Measurements from ENCODE around the gene GBGT1.

The GBGT1 gene

DNA sequence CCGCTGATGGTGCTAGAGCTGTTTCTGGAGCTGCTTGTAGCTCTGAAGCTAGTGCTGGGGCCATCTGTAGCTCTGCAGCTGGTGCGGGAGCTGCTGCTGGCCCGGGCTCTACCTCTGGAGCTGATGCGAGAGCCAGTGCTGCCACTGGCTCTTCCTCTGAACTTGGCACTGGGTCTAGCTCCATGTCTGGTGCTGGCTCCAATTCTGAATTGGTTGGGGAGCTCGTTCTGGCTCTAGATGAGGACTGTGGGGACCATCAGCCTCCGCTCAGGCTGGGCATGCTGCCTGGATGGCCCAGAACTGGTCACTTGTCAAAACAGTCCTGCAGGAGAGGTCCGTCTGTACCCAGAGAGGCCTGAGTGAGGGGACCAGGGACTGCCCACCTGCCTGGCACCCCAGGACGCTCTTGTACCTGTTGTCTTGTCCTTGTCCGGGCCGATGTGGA is 23.9 kb upstream of the GBGT1 start:
- H3F3A ChIP-seq (ENCODE audit: insufficient read depth): no peaks in the 10 kb centered on the region
- H3K79me2 ChIP-seq (ENCODE audit: insufficient read depth, low read length): no peaks in the 10 kb centered on the region
- H3K9ac ChIP-seq (ENCODE audit: low read length): no peak overlapping the region
- H3K4me3 ChIP-seq (ENCODE audit: insufficient read depth, low read length, poor library complexity, severe bottlenecking): no peak overlapping the region
- no peaks in the 10 kb centered on the region for H3K9me3 ChIP-seq (ENCODE audit: insufficient read depth, low read length)
- H3K27ac ChIP-seq (ENCODE audit: low read depth, low read length): no peak overlapping the region
- H3K27me3 ChIP-seq (ENCODE audit: low read length): no peaks in the 10 kb centered on the region
- H3K4me2 ChIP-seq (ENCODE audit: low read depth, low read length, poor library complexity, severe bottlenecking): no peak overlapping the region
- no peaks in the 10 kb centered on the region for H3K9me2 ChIP-seq (replicated peaks; ENCODE audit: insufficient read depth, low read length)
- H2AFZ ChIP-seq (ENCODE audit: low read depth, low read length, severe bottlenecking): no peak overlapping the region
- no peaks in the 10 kb centered on the region for H4K20me1 ChIP-seq (ENCODE audit: low read depth, low read length)
- H3K36me3 ChIP-seq (ENCODE audit: low read length): no peaks in the 10 kb centered on the region
- TF ChIP-seq, protein P1, sequence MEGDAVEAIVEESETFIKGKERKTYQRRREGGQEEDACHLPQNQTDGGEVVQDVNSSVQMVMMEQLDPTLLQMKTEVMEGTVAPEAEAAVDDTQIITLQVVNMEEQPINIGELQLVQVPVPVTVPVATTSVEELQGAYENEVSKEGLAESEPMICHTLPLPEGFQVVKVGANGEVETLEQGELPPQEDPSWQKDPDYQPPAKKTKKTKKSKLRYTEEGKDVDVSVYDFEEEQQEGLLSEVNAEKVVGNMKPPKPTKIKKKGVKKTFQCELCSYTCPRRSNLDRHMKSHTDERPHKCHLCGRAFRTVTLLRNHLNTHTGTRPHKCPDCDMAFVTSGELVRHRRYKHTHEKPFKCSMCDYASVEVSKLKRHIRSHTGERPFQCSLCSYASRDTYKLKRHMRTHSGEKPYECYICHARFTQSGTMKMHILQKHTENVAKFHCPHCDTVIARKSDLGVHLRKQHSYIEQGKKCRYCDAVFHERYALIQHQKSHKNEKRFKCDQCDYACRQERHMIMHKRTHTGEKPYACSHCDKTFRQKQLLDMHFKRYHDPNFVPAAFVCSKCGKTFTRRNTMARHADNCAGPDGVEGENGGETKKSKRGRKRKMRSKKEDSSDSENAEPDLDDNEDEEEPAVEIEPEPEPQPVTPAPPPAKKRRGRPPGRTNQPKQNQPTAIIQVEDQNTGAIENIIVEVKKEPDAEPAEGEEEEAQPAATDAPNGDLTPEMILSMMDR (IDR thresholded peaks at IDR 0.05; ENCODE audit: insufficient read depth, low read length, poor library complexity, severe bottlenecking): no peak
- TF ChIP-seq EZH2phosphoT487 (conservative IDR thresholded peaks at IDR 0.05; ENCODE audit: low read length): no peak

- no peak overlapping the region for H3K4me2 ChIP-seq (ENCODE audit: low read depth, low read length, poor library complexity, severe bottlenecking)
- H4K20me1 ChIP-seq (ENCODE audit: low read depth, low read length): no peaks in the 10 kb centered on the region
- no peak overlapping the region for H3K27ac ChIP-seq (ENCODE audit: low read depth, low read length)
- no peak overlapping the region for H3K4me3 ChIP-seq (ENCODE audit: insufficient read depth, low read length, poor library complexity, severe bottlenecking)
- no peak overlapping the region for H2AFZ ChIP-seq (ENCODE audit: low read depth, low read length, severe bottlenecking)
- H3K27me3 ChIP-seq (ENCODE audit: low read length): no peaks in the 10 kb centered on the region
- no peaks in the 10 kb centered on the region for H3K9me2 ChIP-seq (replicated peaks; ENCODE audit: insufficient read depth, low read length)
- TF ChIP-seq EZH2phosphoT487 (conservative IDR thresholded peaks at IDR 0.05; ENCODE audit: low read length): no peak
- TF ChIP-seq, protein P1 (IDR thresholded peaks at IDR 0.05; ENCODE audit: insufficient read depth, low read length, poor library complexity, severe bottlenecking): no peak
- no peaks in the 10 kb centered on the region for H3K36me3 ChIP-seq (ENCODE audit: low read length)
- no peaks in the 10 kb centered on the region for H3K9me3 ChIP-seq (ENCODE audit: insufficient read depth, low read length)
- no peak overlapping the region for H3K9ac ChIP-seq (ENCODE audit: low read length)
- H3F3A ChIP-seq (ENCODE audit: insufficient read depth): no peaks in the 10 kb centered on the region
- H3K79me2 ChIP-seq (ENCODE audit: insufficient read depth, low read length): no peaks in the 10 kb centered on the region
Observed at GRCh38 chr9:133186736-133187135, 23.0 kb upstream of the GBGT1 start.

DNA sequence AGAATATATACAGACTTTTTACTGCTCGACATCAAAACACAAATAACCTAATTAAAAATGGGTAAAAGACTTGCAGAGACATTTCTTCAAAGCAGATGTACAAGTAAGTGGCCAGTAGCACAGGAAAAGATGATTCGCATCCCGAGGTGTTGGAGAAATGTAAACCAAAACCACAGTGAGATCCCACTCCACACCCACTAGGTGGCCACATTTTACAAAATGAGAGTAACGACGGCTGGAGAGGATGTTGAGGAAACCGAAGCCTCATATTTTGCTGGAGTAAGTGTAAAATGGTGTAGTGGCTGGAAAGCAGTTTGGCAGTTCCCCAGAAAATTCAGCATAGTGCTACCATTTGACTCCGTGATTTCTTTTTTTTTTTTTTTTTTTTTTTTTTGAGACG is 21.3 kb upstream of the GBGT1 start:
- H4K20me1 ChIP-seq (ENCODE audit: low read depth, low read length): no peaks in the 10 kb centered on the region
- no peak overlapping the region for H3K4me3 ChIP-seq (ENCODE audit: insufficient read depth, low read length, poor library complexity, severe bottlenecking)
- no peaks in the 10 kb centered on the region for H3K27me3 ChIP-seq (ENCODE audit: low read length)
- no peak overlapping the region for H3K27ac ChIP-seq (ENCODE audit: low read depth, low read length)
- no peaks in the 10 kb centered on the region for H3K36me3 ChIP-seq (ENCODE audit: low read length)
- H3K9me2 ChIP-seq (replicated peaks; ENCODE audit: insufficient read depth, low read length): no peaks in the 10 kb centered on the region
- H3K9ac ChIP-seq (ENCODE audit: low read length): no peak overlapping the region
- H3F3A ChIP-seq (ENCODE audit: insufficient read depth): no peaks in the 10 kb centered on the region
- no peak overlapping the region for H2AFZ ChIP-seq (ENCODE audit: low read depth, low read length, severe bottlenecking)
- no peaks in the 10 kb centered on the region for H3K79me2 ChIP-seq (ENCODE audit: insufficient read depth, low read length)
- no peaks in the 10 kb centered on the region for H3K9me3 ChIP-seq (ENCODE audit: insufficient read depth, low read length)
- no peak overlapping the region for H3K4me2 ChIP-seq (ENCODE audit: low read depth, low read length, poor library complexity, severe bottlenecking)
- TF ChIP-seq EZH2phosphoT487 (conservative IDR thresholded peaks at IDR 0.05; ENCODE audit: low read length): no peak
- TF ChIP-seq, protein P1 (IDR thresholded peaks at IDR 0.05; ENCODE audit: insufficient read depth, low read length, poor library complexity, severe bottlenecking): peak; percentile 9

Data from SU-DHL-6 (cell line).